Measurements from ENCODE around the gene TRIM5.
"Not testable (repeated sequence)": the region's sequence is repeated elsewhere in the genome, so short reads cannot be mapped to it uniquely, and the experiment has no call there.

The TRIM5 gene

DNA sequence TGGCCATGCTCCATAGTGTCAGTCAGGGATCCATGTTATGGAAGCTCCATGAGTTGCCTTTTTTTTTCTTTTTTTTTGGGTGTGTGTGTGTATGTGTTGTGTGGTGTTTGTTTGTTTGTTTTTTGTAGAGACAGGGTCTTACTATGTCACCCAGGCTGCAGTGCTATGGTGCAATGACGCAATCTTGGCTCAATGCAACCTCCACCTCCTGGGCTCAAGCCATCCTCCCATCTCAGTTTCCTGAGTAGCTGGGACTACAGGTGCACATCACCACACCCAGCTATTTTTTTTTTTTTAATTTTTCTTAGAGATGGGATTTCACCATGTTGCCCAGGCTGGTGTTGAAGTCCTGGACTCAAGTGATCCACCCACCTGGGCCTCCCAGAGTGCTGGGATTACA lies 3.6 kb upstream of the TRIM5 start:
- DNase-seq (ENCODE audit: low read depth) = no peak

GRCh38 chr11:5686426-5686825 lies 1.6 kb upstream of the TRIM5 start:
- DNase-seq (ENCODE audit: low read depth) = no peak

GRCh38 chr11:5684036-5684645 lies 733 bp downstream of the TRIM5 start:
- DNase-seq (ENCODE audit: low read depth) = no peak

DNA sequence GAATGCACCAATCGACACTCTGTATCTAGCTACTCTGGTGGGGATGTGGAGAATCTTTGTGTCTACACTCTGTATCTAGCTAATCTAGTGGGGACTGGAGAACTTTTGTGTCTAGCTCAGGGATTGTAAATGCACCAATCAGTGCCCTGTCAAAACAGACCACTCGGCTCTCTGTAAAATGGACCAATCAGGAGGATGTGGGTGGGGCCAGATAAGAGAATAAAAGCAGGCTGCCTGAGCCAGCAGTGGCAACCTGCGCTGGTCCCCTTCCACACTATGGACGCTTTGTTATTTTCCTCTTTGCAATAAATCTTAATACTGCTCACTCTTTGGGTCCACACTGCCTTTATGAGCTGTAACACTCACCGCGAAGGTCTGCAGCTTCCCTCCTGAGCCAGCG lies 1.3 kb downstream of the TRIM5 start:
- not testable (repeated sequence) for DNase-seq (ENCODE audit: low read depth)

DNA sequence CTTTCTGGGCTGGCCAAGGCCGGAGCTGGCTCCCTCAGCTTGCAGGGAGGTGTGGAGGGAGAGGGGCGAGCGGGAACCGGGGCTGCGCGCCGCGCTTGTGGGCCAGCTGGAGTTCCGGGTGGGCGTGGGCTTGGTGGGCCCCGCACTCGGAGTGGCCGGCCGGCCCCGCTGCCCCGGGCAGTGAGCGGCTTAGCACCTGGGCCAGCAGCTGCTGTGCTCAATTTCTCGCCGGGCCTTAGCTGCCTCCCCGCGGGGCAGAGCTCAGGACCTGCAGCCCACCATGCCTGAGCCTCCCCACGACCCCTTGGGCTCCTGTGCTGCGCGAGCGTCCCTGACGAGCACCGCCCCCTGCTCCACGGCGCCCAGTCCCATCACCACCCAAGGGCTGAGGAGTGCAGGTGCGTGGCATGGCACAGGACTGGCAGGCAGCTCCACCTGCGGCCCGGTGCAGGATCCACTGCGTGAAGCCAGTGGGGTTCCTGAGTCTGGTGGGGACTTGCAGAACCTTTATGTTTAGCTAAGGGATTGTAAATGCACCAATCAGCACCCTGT lies 1.9 kb downstream of the TRIM5 start:
- not testable (repeated sequence) for DNase-seq (ENCODE audit: low read depth)

DNA sequence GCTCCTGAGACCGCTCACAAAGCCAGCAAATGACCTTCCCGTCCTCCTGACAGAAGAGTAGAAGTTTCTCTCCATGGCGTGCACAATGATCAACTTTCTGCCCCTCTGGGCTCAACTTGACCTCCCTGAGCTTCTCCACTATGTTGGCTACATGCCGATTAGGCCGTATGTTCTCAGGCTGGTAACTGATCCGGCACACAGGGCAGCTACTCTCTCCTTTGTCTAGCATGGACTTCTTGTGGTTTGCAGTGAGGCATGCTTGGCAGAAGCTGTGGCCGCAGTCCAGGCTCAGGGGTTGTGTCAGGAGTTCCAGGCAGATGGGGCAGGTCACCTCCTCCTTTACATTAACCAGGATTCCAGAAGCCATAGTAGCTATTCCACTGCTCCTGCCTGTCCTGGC lies 5.1 kb downstream of the TRIM5 start:
- no peak for DNase-seq (ENCODE audit: low read depth)

- DNase-seq (ENCODE audit: low read depth) = no peak
Observed at GRCh38 chr11:5674391-5674790, 10.5 kb downstream of the TRIM5 start.

GRCh38 chr11:5671831-5672230 lies 13.0 kb downstream of the TRIM5 start:
- no peak for DNase-seq (ENCODE audit: low read depth)

- DNase-seq (ENCODE audit: low read depth) = no peak
Observed at GRCh38 chr11:5666402-5666793, 18.5 kb downstream of the TRIM5 start.

DNA sequence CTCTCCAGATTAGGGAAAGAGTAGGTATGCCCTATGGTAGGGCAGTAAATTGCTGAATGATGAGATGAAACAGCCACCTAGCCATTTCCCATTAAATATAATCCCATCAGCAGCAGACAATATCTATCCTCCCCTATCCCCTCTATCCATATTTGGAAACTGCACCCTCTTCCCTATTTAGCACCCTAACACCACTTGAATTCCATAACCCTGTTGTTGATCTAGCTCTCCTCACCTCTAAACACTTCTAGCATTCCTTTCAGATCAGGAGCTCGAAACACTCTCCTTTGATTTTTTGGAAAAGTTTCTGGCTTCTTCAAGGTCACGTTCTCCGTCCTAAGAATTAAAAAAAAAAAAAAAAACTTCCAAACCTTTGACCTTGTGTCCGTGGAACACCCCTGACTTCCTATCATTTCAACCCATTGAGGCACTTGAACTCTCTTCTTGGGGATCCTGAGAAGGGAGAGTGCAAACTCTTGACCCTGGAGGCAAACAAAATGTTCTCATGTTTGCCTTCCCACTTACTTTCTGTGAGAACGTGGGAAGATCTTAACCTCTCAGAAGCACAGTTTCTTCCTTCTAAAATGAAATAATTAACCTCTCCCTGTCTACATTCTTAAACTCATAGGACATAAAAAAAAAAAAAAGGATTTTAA lies 19.0 kb downstream of the TRIM5 start:
- DNase-seq (ENCODE audit: low read depth) = no peak

GRCh38 chr11:5665051-5665570 lies 19.8 kb downstream of the TRIM5 start:
- DNase-seq (ENCODE audit: low read depth) = no peak

DNA sequence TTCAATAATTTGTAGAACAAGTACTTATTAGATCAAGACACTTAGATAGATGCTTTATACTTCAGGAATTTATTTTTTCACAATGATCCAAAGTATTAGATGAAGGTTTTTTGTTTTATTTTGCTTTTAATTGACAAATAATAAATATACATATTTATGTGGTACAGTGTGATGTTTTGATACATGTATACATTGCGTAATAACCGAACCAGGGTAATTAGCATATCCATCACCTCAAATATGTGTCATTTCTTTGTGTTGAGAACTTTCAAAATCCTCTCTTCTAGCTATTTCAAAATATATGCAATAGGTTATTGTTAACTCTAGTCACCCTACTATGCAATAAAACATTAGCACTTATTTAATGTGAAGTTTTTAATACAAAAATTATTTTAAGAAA lies 21.4 kb downstream of the TRIM5 start:
- DNase-seq (ENCODE audit: low read depth) = no peak

DNA sequence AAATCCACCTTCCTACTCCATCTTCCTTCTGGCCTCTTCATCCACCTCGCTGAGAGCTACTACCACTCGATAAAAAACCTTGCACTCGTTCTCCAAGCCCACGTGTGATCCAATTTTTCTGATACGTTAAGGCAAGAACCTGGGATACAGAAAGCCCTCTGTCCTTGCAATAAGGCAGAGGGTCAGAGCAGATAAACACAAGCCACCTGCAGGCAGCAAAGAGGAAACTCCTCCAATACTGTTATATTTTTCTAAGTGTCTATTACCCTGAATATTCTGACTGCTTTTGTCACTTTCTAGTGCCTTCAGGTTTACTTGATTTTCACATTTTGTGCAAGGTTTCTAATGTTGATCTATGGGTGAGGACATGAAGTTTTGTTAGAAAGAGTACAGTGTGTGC lies 26.6 kb downstream of the TRIM5 start:
- DNase-seq (ENCODE audit: low read depth) = no peak

- DNase-seq (ENCODE audit: low read depth) = not testable (repeated sequence)
Observed at GRCh38 chr11:5656956-5657355, 27.9 kb downstream of the TRIM5 start.

- DNase-seq (ENCODE audit: low read depth) = no peak
Observed at GRCh38 chr11:5655474-5655873, 29.4 kb downstream of the TRIM5 start.

GRCh38 chr11:5646139-5646538 lies 38.7 kb downstream of the TRIM5 start:
- no peak for DNase-seq (ENCODE audit: low read depth)

GRCh38 chr11:5643585-5643984 lies 41.3 kb downstream of the TRIM5 start:
- DNase-seq (ENCODE audit: low read depth) = no peak

DNA sequence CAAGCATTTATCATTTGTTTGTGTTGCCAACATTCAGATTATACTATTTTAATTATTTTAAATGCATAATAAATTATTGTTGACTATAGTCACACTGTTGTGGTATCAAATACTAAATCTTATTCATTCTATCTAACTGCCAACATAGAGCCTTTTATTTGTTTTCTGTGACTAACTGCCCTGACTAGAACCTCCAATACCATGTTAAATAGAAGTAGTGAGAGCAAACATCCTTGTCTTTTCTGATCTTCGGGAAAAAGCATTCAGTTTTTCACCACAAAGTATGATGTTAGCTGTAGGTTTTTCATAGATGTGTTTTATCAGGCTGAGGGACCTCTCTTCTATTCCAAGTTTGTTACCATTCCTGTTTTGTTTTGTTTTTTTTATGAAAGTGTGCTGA lies 44.9 kb downstream of the TRIM5 start:
- DNase-seq (ENCODE audit: low read depth) = no peak

- no peak for DNase-seq (ENCODE audit: low read depth)
Observed at GRCh38 chr11:5631969-5632635, 52.8 kb downstream of the TRIM5 start.

DNA sequence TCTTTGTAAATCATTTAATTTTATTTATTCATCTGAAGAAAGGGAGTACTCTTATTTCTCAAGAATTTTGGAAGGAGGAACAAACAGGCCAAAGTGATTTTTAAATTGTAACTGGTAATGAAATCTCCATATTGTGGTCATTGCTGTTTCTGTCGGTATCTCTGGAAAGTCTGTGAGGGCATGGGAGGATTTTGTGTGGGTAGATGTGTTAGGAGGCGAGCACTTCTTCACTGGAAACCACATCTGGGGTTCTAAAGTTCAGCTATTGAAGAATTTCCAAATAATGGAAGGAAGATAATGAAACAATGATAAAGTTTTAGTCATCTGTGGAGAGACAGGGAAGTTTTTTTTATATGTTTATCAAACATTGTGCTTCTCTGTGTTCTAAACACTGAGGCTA lies 53.5 kb downstream of the TRIM5 start:
- no peak for DNase-seq (ENCODE audit: low read depth)

GRCh38 chr11:5626196-5626595 lies 58.7 kb downstream of the TRIM5 start:
- DNase-seq (ENCODE audit: low read depth) = no peak

DNA sequence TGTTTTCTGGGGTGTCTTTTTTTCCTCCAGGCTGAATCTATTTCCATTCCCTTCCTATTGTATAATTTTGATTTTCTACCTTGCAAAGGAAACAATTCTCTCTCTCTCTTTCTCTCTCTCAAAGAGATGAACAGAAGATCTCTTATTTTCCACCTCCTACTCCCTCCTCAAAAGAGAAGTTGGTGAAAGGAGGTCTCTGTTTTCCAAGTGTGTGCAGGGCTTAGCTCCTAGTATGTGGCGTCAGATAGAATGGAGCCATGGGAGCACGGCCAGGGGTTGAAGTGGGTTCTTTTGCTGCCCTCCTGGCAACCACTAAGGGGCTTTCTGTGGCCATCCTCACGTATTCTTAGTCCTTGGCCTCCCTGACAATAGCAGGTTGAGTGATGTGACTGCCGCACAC lies 59.6 kb downstream of the TRIM5 start:
- DNase-seq (ENCODE audit: low read depth) = no peak
